Transverse colon (tissue), 4 donors: ENCODE results near the gene PDE6A. TPM values are rescaled to one million over a fixed set of nuclear protein-coding genes. Genes with fewer than 3 reads are reported as not detected.

Experiments
- DNase-seq: peaks from one replicate; pipeline ENCODE4 v3.0.0-alpha.2; 2019
- H3K27ac ChIP-seq, 4 donors: fragments of 200-600 bp; sonication (generic); 2 replicates each; pipeline ENCODE4 v1.5.1; 2016 to 2018; ENCODE audit warnings: inconsistent platforms in 4 of 4
- H3K27me3 ChIP-seq: fragments of 200-600 bp; sonication (generic); 2 replicates; pipeline ENCODE4 v1.5.1; 2017; ENCODE audit warnings: inconsistent platforms
- H3K36me3 ChIP-seq, 4 donors: fragments of 200-600 bp; sonication (generic); 2 replicates each; pipeline ENCODE4 v1.5.1; 2017 to 2019; ENCODE audit warnings: inconsistent platforms in 4 of 4
- H3K4me1 ChIP-seq, 4 donors: fragments of 200-600 bp; sonication (generic); 2 replicates each; pipeline ENCODE4 v1.5.1; 2017 to 2020; ENCODE audit warnings: inconsistent platforms in 4 of 4
- H3K4me3 ChIP-seq, 4 donors: fragments of 200-600 bp; sonication (generic); 1 replicate in 1 of 4; 2 replicates in 3 of 4; pipeline versions ENCODE4 v1.5.1 to v1.6.1; 2017 to 2019; ENCODE audit warnings: inconsistent platforms in 4 of 4
- H3K9me3 ChIP-seq, 2 donors: fragments of 200-600 bp; sonication (generic); 2 replicates each; pipeline ENCODE4 v1.5.1; 2017 to 2019; ENCODE audit warnings: inconsistent platforms in 2 of 2
- EP300 ChIP-seq: sonication (generic); formaldehyde crosslinking; IDR thresholded peaks from one replicate; pipeline ENCODE4 v1.6.1; 2017; ENCODE audit warnings: antibody characterized with exemption, low read depth
- POLR2A ChIP-seq: fragments of 450-650 bp; IDR thresholded peaks from one replicate; pipeline ENCODE4 v1.6.1; 2016; ENCODE audit warnings: antibody characterized with exemption, mild to moderate bottlenecking, moderate library complexity
- POLR2AphosphoS5 ChIP-seq, 3 donors: sonication (generic); formaldehyde crosslinking; IDR thresholded peaks; one replicate each; pipeline ENCODE4 v1.6.1; 2016; ENCODE audit warnings: antibody characterized with exemption in 3 of 3
- WGBS, 2 donors: methylation state at CpG; one replicate each; pipeline ENCODE4 v1.1.5; 2018; ENCODE audit warnings: low coverage in 1 of 2; 5-methylcytosine and 5-hydroxymethylcytosine counted together
- in situ Hi-C, 4 donors: fragments of 200-750 bp; cut with MboI; loops; one replicate each; pipeline versions ENCODE4 v1.15.0 to v1.15.1; 2017; ENCODE audit warnings: low sequenced_read_pairs in 3 of 4, low pct_ligation_motif_present in 1 of 4, low pct_unique_long_range_greater_than_20kb in 1 of 4
- intact Hi-C: fragments of 100-400 bp; cut with DNase I; formaldehyde crosslinking; loops from one replicate; pipeline ENCODE4 v1.15.1; 2023; ENCODE audit warnings: low total_unique reads
- total RNA-seq, 4 donors: library from RNA; depleted of rRNA; stranded (reverse); fragments of >200 nt; gene quantifications; one replicate each; pipeline ENCODE4 v1.1.0, GENCODE V29; 2016
- TF ChIP-seq, protein P1 (sequence below), 5 experiments: fragments of 200-600 bp in 3 of 5; fragments of 450-650 bp in 2 of 5; sonication (generic) in 3 of 5; IDR thresholded peaks; 1 replicate in 2 of 5; 2 replicates in 3 of 5; pipeline ENCODE4 v1.5.1; 2016 to 2017; ENCODE audit warnings: antibody characterized with exemption in 5 of 5, inconsistent platforms in 3 of 5, mild to moderate bottlenecking in 2 of 5, moderate library complexity in 1 of 5

PDE6A gene
- total RNA-seq, 4 donors from 2014 or later, result 1.2 to 6.5 (median 3.5) TPM

DNA sequence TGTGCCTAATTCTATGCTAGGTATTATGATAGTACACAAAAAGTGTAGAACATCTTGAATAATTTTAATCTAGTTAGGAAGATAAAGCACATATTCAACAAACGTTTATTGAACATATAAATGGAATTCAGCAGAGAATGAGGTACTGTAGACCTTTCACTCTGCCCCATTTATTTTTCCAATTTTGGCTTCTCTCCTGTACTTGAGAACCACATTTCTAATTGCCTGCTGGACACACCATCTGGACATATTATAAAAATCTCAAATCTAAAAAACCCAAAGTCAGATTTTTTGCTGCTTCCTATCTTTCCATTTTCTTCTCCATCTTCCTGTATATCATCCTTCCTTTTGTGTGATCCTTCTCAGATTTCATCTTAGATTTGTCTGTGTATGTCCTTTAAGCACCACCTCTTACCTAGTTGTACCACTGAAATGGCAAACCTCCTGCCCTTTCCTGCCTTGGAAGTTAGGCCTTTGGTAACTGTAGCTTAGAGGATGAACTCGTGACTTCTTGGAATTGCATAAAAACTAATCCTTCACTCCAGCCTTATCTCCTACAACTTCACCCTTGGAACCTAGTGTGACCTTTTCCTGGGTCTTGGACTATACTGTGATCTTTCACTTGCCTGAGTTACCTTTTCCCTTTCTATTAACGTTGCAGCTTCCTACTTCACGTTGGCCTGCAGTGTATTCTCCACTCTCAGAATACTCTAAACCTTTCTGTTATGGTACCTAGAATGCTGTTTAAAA, 24.8 kb upstream of the PDE6A start:
- Histone ChIP-seq H3K4me3 (no peak overlapping the region), H3K4me1 (peaks cover 0 to 28% (median 5%) of the 10 kb centered on the region in 4 donors), H3K9me3 (no peaks in the 10 kb centered on the region), H3K27ac (no peak overlapping the region), H3K36me3 (peaks cover 0 to 4% (median 0%) of the 10 kb centered on the region in 4 donors), H3K27me3 (no peaks in the 10 kb centered on the region)
- 79 to 88% methylated on average over 4 of the region's 4 CpGs for WGBS, 2 donors
- no peak for DNase-seq
- intact Hi-C loops, result no loop called here
- in situ Hi-C loops, result loop anchor here in 2 of 4 donors (10.0 to 25.0 kb wide), 2 partner anchors 107 to 115 kb away; no protein-coding TSS in a partner anchor
- TF ChIP-seq, protein P1, sequence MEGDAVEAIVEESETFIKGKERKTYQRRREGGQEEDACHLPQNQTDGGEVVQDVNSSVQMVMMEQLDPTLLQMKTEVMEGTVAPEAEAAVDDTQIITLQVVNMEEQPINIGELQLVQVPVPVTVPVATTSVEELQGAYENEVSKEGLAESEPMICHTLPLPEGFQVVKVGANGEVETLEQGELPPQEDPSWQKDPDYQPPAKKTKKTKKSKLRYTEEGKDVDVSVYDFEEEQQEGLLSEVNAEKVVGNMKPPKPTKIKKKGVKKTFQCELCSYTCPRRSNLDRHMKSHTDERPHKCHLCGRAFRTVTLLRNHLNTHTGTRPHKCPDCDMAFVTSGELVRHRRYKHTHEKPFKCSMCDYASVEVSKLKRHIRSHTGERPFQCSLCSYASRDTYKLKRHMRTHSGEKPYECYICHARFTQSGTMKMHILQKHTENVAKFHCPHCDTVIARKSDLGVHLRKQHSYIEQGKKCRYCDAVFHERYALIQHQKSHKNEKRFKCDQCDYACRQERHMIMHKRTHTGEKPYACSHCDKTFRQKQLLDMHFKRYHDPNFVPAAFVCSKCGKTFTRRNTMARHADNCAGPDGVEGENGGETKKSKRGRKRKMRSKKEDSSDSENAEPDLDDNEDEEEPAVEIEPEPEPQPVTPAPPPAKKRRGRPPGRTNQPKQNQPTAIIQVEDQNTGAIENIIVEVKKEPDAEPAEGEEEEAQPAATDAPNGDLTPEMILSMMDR (IDR thresholded peaks at IDR 0.05), result no peak
- TF ChIP-seq EP300 (no peak), POLR2A (no peak), POLR2AphosphoS5 (IDR thresholded peaks at IDR 0.05) (no peak)

DNA sequence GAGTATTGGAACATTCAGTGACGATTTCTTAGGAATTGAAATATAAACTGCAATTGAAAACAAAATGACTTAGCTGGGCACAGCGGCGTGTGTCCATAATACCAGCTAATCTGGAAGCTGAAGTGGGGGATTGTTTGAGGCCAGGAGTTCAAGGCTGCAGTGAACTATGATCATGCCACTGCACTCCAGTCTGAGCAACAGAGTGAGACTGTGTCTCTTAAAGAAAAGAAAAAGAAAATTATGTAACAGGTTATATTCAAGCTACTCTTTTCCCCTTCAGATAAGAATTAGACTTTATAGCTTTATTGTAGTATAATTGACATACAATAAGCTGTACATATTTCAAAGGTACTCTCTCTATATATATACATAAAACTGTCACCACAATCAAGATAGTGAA, 22.4 kb upstream of the PDE6A start:
- H3K36me3 ChIP-seq, result peaks cover 0 to 4% (median 0%) of the 10 kb centered on the region in 4 donors
- TF ChIP-seq, protein P1 (IDR thresholded peaks at IDR 0.05), result no peak
- peak in 1 of 3 donors; percentile 71 for TF ChIP-seq POLR2AphosphoS5 (IDR thresholded peaks at IDR 0.05)
- no peak for TF ChIP-seq EP300
- no peak for TF ChIP-seq POLR2A
- H3K4me1 ChIP-seq, result peaks cover 0 to 28% (median 5%) of the 10 kb centered on the region in 4 donors
- no peaks in the 10 kb centered on the region for H3K9me3 ChIP-seq
- in situ Hi-C loops (loop anchor here in 2 of 4 donors (10.0 to 25.0 kb wide), 2 partner anchors 105 to 112 kb away; no protein-coding TSS in a partner anchor), intact Hi-C loops (no loop called here)
- DNase-seq, result peak; percentile 52
- H3K4me3 ChIP-seq, result peak overlapping the region in 1 of 4 donors; percentile 37
- H3K27ac ChIP-seq, result peak overlapping the region; percentile 34 to 53 (median 40)
- no peaks in the 10 kb centered on the region for H3K27me3 ChIP-seq
- 58 to 62% methylated on average over 3 of the region's 3 CpGs for WGBS, 2 donors

DNA sequence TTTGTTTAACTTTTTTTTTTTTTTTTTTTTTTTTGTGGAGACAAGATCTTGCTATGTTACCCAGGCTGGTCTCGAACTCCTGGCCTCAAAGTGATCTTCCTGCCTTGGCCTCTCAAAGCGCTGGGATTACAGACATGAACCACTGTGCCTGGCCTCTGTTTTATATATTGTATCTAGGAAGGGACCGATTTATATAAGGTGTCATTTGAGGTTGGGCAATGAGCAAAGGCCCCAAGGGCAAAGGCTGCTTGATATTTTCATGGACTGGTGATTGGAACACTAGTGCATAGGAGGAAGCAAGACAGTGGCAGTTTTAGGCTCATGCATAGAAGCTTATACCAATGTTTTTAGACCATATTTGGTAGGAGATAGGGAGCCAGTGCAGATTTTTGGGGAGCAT, 19.1 kb upstream of the PDE6A start:
- Histone ChIP-seq H3K27me3 (no peaks in the 10 kb centered on the region), H3K27ac (peak overlapping the region; percentile 6 to 94 (median 32)), H3K4me3 (peak overlapping the region in 2 of 4 donors; percentile 1 to 78), H3K9me3 (no peaks in the 10 kb centered on the region), H3K4me1 (peaks cover 0 to 45% (median 26%) of the 10 kb centered on the region in 4 donors), H3K36me3 (no peaks in the 10 kb centered on the region)
- intact Hi-C loops (no loop called here), in situ Hi-C loops (loop anchor here in 2 of 4 donors (10.0 to 25.0 kb wide), 2 partner anchors 101 to 109 kb away; no protein-coding TSS in a partner anchor)
- peak; percentile 28 for TF ChIP-seq POLR2A
- peak in 1 of 3 donors; percentile 65 for TF ChIP-seq POLR2AphosphoS5 (IDR thresholded peaks at IDR 0.05)
- TF ChIP-seq EP300, result no peak
- TF ChIP-seq, protein P1 (IDR thresholded peaks at IDR 0.05), result no peak
- peak; percentile 48 for DNase-seq
- 85% methylated on average over 3 of the region's 3 CpGs; no CpG with 5 or more reads in 1 of the 2 donors for WGBS, 2 donors

DNA sequence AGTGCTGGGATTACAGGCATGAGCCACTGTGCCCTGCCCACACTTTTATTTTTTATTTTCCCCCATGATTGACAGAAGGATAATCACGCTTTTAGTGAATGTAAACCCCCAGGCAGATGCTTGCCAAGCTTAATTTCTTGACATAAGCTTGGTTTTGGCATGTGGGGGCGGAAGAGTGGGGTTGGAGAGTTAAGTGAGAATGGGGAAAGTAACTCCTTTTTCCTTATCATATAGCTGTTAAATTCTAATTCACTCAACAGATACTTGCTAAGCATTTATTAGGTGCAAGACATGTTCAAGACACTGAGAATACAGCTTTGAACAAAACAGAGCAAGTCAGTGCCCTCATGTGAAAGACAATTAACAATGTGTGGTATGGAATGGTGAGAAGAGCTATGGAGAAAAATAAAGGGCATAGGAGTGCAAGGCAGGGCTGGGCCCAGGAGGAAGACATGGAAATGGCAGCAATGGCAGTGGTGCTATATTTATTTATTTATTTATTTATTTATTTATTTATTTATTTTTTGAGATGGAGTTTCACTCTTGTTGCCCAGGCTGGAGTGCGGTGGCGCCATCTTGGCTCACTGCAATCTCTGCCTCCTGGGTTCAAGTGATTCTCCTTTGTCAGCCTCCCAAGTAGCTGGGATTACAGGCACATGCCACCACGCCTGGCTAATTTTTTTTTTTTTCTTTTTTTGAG, 18.2 kb upstream of the PDE6A start:
- Histone ChIP-seq H3K36me3 (no peaks in the 10 kb centered on the region), H3K4me3 (peak overlapping the region in 2 of 4 donors; percentile 50 to 78), H3K27ac (peak overlapping the region; percentile 5 to 95 (median 94)), H3K4me1 (peaks cover 0 to 47% (median 24%) of the 10 kb centered on the region in 4 donors), H3K27me3 (no peaks in the 10 kb centered on the region), H3K9me3 (no peaks in the 10 kb centered on the region)
- 91 to 100% methylated on average over 3 to 5 of the region's 5 CpGs for WGBS, 2 donors
- no peak for DNase-seq
- intact Hi-C loops, result no loop called here
- in situ Hi-C loops, result loop anchor here in 2 of 4 donors (10.0 to 25.0 kb wide), 2 partner anchors 100 to 108 kb away; no protein-coding TSS in a partner anchor
- no peak for TF ChIP-seq POLR2AphosphoS5 (IDR thresholded peaks at IDR 0.05)
- TF ChIP-seq EP300, result no peak
- TF ChIP-seq, protein P1 (IDR thresholded peaks at IDR 0.05), result no peak
- TF ChIP-seq POLR2A, result no peak
